HG02759 (cell line): Measurements from ENCODE around the gene OR13C8.

Experiments used
- ATAC-seq: cut with Tn5 transposase; IDR thresholded peaks from one replicate; pipeline ENCODE4 v1.9.1; 2021; ENCODE audit warnings: mild to moderate bottlenecking, moderate library complexity; ENCODE audit not compliant: unreplicated experiment

The OR13C8 gene

GRCh38 chr9:104611213-104611612 lies 42.2 kb downstream of the OR13C8 start:
- no peak for ATAC-seq

GRCh38 chr9:104617418-104617817 lies 48.5 kb downstream of the OR13C8 start:
- ATAC-seq, result no peak

- no peak for ATAC-seq
Observed at GRCh38 chr9:104618104-104618503, 49.1 kb downstream of the OR13C8 start, which contains the start of gene OR13C9. OR13C9 (minus strand) TSS chr9:104618204; CDS start chr9:104618204, 0 bp downstream.
